HG02885 (cell line): ENCODE measurements around the gene ZNRF4.

ENCODE experiments used
- ATAC-seq: cut with Tn5 transposase; IDR thresholded peaks from one replicate; pipeline ENCODE4 v1.9.1; 2021; ENCODE audit warnings: mild to moderate bottlenecking; ENCODE audit not compliant: unreplicated experiment, poor library complexity

ZNRF4 gene

GRCh38 chr19:5498830-5499550 is 43.8 kb downstream of the ZNRF4 start:
- ATAC-seq = no peak

GRCh38 chr19:5501907-5502306 is 46.7 kb downstream of the ZNRF4 start:
- ATAC-seq = no peak

- ATAC-seq = no peak
Measured at GRCh38 chr19:5503598-5503997, 48.4 kb downstream of the ZNRF4 start.

GRCh38 chr19:5504114-5504513 is 48.9 kb downstream of the ZNRF4 start:
- ATAC-seq = no peak
